Nucleus accumbens (tissue), 56 donors: Measurements from ENCODE around the gene NPLOC4.
A peak's percentile ranks its signal among the peaks of the same experiment; 100 is the strongest.

Experiments
- DNase-seq, 56 donors: peaks; one replicate each; lab custom pipeline; 2025; lab: John Stamatoyannopoulos, UW

NPLOC4 gene

GRCh38 chr17:81513753-81514488 is 123.0 kb downstream of the NPLOC4 start:
- DNase-seq = peak in 29 of 56 donors; percentile 37 to 75 (median 63)

- peak in 40 of 56 donors; percentile 17 to 77 (median 57) for DNase-seq
Measured at GRCh38 chr17:81513372-81513752, 123.5 kb downstream of the NPLOC4 start.

- DNase-seq = peak; percentile 29 to 94 (median 86)
Measured at GRCh38 chr17:81512562-81513371, 124.1 kb downstream of the NPLOC4 start, which contains the start of gene ACTG1. TSS of gene ACTG1 (minus strand) at chr17:81512799. CDS start at chr17:81512354, 445 bp downstream.

- peak in 4 of 56 donors; percentile 18 to 53 (median 44) for DNase-seq
Measured at GRCh38 chr17:81511804-81512561, 124.9 kb downstream of the NPLOC4 start.

GRCh38 chr17:81511554-81511803 is 125.4 kb downstream of the NPLOC4 start:
- DNase-seq = peak in 1 of 56 donors; percentile 15

- DNase-seq = peak in 4 of 56 donors; percentile 23 to 54 (median 26)
Measured at GRCh38 chr17:81510785-81511553, 125.9 kb downstream of the NPLOC4 start.

GRCh38 chr17:81509972-81510784 is 126.7 kb downstream of the NPLOC4 start:
- DNase-seq = peak in 1 of 56 donors; percentile 53

- peak in 2 of 56 donors; percentile 16 to 17 for DNase-seq
Measured at GRCh38 chr17:81509207-81509971, 127.5 kb downstream of the NPLOC4 start.

- DNase-seq = no peak
Measured at GRCh38 chr17:81508639-81509206, 128.2 kb downstream of the NPLOC4 start.
